Activated gamma-delta T cell treated with Interleukin-2 at 50 U/mL for 16 hours (primary cell): ENCODE results near the gene INPP5F.
"Not testable (repeated sequence)": the region's sequence is repeated elsewhere in the genome, so short reads cannot be mapped to it uniquely, and the experiment has no call there.

Experiments
- DNase-seq: peaks from one replicate; pipeline ENCODE4 v3.0.0-alpha.2; 2020

Gene INPP5F

DNA sequence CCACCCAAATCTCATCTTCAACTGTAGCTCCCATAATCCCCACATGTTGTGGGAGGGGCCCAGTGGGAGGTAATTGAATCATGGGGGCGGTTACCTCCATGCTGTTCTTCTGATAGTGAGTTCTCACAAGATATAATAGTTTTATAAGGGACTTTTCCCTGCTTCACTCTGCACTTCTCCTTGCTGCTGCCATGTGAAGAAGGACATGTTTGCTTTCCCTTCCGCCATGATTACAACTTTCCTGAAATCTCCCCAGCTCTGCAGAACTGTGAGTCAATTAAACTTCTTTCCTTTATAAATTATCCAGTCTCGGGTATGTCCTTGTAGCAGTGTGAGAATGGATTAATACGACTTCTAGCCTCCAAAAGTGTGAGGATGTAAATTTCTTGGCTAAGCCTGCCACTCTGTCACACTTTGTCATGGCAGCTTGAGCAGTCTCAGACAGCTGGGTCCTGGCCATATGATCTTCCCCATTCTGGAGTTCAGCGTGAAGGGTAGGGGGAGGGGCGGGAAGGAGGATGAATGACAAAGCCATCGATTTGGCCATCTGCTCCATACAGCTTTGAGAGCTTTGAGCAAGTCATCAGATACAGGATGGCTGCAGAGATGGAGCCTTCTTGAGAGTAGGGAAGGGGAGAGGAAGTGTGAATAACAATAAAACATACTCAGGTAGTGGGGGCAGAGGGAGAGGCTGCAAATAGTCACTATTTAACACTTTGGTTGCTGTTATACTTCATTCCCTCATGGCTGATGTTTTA is 19.1 kb upstream of the INPP5F start:
- DNase-seq, result no peak

- not testable (repeated sequence) for DNase-seq
These were observed 18.5 kb upstream of the INPP5F start for GRCh38 chr10:119707331-119707730.

DNA sequence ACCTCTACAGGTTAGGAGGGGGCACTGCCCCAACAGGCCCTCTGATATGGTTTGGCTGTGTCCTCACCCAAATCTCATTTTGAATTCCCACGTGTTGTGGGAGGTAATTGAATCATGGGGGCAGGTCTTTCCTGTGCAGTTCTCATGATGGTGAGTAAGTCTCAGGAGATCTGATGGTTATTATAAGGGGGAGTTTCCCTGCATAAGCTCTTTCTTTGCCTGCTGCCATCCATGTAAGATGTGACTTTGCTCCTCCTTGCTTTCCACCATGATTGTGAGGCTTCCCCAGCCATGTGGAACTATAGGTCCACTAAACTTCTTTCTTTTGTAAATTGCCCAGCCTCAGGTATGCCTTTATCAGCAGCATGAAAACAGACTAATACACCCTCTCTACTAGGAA is 14.9 kb upstream of the INPP5F start:
- DNase-seq, result not testable (repeated sequence)

- DNase-seq, result no peak
These were observed 11.9 kb upstream of the INPP5F start for GRCh38 chr10:119713744-119714483.

DNA sequence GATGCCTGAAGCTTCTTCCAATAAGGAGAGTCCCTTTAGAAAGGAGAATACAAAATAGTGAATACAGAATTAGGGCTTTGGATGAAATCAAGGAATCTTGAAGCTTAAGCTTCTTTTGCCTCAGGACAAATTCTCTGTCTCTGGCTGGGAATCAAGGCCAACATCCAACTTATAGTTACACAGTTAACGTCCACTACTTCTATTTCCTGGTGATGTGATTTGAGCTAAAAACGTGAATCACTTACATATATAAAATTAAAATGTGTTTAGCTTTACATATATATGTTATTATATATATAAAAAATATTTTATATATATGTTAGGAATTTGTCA is 11.4 kb upstream of the INPP5F start:
- no peak for DNase-seq

GRCh38 chr10:119715628-119716505 is 10.0 kb upstream of the INPP5F start:
- no peak for DNase-seq

GRCh38 chr10:119723161-119723560 is 2.7 kb upstream of the INPP5F start:
- no peak for DNase-seq

DNA sequence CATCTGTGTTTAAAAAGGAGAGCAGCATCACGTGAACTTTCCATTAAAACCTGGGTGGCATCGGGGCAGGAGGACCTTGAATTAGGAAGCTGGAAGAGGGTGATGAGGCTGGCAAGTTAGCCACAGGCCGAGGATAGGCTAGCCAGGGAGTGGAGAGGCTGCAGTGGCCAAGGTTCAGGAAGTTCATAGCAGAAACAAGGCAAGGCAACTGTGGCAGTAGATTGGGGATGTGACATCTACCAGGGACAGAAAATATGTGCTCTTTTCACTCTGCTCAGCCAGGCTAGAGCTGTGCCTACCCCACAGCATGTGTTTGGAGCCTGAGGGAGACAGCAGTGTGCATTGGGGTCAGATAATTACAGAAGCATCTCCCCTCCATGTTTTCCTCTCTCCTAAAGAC is 2.2 kb upstream of the INPP5F start:
- DNase-seq, result no peak

DNA sequence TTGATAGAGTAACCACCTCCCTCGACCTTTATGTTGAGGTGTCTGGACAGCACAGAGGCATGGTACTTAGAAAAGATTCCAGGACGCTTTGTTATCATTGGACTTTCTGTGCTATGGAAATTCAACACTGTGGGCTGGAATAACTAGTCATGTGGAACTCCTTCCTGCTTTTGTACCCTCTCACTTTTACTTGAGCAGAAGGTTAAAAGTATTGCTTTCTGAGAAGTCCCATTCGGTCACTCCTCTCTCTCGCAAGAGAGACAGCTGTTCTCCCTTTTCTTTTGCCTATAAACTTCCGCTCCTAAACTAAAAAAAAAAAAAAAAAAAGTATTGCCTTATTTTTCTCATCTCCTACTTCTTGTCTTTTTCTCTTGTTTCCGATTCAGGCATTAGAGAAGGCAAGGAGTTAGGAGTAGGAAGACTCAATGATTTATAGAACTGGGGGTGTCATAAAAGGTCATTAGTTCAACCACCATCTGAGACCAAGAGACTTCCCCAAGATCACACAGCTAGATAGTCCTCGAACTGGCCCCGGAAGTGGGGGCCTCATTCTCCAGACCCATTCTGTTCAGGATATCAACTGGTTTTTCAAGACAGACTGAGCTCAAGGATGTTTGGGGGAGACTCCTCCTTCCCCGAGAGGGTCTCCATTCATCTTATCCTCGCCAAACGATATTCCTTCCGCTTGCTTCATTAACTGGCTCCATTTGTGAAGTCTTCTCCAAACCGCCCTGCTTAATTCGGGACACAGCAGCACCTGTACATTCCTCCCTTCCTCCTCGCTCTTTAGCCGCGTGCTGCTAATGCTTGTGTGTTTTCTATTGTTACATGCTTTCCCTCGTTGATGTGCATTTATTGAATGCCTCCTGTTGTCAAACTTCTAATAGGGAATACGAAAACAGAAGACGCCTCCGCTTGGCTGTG is 995 bp upstream of the INPP5F start:
- no peak for DNase-seq

DNA sequence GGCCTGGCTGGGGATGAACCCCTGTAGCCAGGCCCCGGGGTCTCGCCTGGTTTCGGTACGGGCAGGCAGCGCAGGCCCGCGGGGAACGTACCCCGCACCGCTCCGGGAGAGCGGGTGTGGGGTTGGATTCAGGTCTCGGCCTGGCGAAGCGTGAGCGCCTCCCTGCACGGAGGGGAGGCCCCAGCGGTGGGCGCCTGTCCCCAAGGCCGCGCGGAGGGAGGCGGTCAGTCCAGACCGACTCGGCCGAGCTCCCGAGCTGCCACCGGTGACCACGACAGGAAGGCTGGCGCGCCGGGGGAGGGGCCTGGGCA is 378 bp upstream of the INPP5F start:
- no peak for DNase-seq

DNA sequence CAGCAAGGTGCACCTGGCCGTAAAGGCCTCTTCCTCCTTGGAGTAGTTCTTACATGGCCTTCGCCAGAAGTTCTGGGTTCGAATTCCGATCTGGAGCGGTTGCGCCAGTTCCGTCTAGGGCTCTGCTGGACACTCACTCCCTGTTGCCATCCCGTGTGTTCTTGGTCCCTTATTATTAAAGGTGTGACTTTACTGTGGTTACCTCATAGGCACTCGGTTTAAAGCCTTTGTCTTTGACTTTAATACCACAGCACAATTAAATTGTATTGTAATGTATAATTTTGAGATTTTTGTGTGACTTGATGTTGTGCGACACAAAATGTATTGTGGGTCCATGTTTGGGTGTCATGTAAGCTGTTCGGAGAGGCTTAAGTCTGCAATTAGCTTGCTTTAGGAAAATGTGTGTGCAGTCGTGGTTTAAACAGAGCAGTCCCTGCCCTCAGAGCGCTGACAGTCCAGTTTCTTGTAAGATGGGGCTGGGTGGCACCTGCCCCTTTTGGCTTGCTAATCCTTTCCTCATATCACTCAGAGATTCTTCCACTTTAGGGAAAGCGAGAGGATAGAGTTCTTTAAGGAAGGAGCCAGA is 919 bp downstream of the INPP5F start:
- no peak for DNase-seq

- DNase-seq, result no peak
These were observed 2.4 kb downstream of the INPP5F start for GRCh38 chr10:119728172-119728800.

GRCh38 chr10:119734396-119735332 is 8.8 kb downstream of the INPP5F start:
- DNase-seq, result no peak

DNA sequence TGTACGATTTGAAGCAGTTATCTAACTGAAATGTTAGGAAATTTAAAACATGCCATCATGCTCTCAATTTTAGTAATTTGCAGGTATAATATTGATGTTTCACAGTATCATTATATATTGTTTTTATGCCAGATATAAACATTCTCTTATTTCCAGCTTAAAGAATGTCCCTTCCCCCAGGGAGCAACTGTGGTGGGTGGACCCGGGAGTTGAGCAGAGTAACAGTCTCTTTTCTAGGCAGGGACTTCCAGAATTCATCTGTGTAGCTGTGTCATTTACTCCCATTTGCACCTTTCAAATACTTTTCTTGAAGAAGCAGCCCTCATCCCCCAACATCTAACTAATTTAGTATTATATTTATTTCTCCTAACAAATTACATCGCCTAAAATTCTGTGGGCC is 9.6 kb downstream of the INPP5F start:
- DNase-seq, result no peak

- no peak for DNase-seq
These were observed 10.4 kb downstream of the INPP5F start for GRCh38 chr10:119736220-119736619.

DNA sequence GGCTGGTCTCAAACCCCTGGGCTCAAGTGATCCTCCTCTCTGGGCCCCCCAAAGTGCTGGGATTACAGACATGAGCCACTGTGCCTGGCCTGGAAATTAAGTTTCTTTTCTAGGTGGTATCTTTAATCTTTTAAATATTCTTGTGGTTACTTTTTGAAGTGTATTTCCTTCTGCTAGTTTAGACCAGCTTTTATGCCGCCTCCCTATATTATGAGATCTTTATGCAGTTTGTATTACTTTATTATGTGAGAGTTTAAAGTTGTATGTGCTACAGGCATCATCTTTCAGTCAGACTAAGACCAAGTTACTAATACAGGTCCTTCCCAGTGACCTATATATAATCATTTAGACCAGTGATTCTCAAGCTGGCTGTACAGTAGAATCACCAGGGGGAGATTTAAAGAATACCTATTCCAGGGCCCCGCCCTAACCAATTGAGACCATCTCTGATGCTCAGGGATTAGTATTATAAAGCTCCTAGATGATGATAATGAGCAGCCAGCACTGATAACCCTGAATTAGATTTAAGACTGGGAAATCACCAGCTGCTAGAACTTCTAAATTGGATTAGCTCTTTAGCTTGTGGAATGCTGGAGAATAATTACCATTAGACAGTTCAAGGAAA is 11.3 kb downstream of the INPP5F start:
- DNase-seq, result no peak

DNA sequence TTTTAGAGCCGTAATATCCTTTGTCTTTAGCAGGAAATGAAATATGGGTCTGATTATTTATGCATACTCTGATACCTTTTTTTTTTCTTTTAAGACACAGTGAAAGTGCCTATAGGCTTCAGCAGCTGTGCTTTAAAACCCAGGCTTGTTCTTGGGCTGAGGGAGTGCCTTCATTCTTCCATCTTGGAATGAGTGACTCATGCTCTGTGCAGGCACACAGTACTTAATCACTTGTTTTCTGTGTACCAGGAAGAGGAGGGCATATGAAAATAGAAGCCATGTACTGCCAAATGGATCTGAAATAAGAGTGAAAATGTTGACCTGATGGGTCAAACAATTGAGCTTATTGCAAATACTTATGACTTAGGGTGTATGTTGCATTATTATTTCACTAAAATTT is 12.0 kb downstream of the INPP5F start:
- no peak for DNase-seq

- no peak for DNase-seq
These were observed 13.1 kb downstream of the INPP5F start for GRCh38 chr10:119738962-119739361.

DNA sequence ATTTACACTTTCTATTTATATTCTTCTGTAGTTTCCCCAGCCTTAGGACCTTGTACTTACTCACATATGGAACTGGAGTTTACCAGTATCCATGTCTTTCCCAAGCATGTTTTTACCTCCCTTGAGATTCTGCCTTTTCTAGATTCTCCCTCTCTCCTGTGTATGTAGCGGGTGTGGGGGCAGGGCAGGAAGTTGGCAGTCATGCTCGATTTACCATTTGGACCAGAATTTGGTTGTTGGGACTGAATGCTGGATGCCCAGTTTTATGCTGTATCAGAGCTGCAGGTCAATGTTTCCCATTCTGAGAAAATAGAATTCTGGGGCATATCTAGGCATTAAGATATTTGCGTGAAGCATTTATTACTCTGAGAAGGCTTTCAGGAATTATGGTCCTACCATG is 14.2 kb downstream of the INPP5F start:
- no peak for DNase-seq
